Suprapubic skin (tissue), 4 donors: ENCODE results near the gene ICA1.

Source experiments
- EP300 ChIP-seq: sonication (generic); formaldehyde crosslinking; IDR thresholded peaks from one replicate; pipeline ENCODE4 v1.6.1; 2017; ENCODE audit warnings: antibody characterized with exemption
- POLR2A ChIP-seq, 2 donors: fragments of 450-650 bp; IDR thresholded peaks; one replicate each; pipeline ENCODE4 v1.6.1; 2017; ENCODE audit warnings: antibody characterized with exemption in 2 of 2, mild to moderate bottlenecking in 2 of 2, moderate library complexity in 2 of 2
- POLR2AphosphoS5 ChIP-seq, 3 donors: sonication (generic); formaldehyde crosslinking; IDR thresholded peaks; one replicate each; pipeline ENCODE4 v1.6.1; 2017; ENCODE audit warnings: antibody characterized with exemption in 3 of 3
- TF ChIP-seq, protein P1 (sequence below), 2 donors: fragments of 200-600 bp in 1 of 2; fragments of 450-650 bp in 1 of 2; sonication (generic) in 1 of 2; IDR thresholded peaks; one replicate each; pipeline ENCODE4 v1.5.1; 2016 to 2019; ENCODE audit warnings: antibody characterized with exemption in 2 of 2, mild to moderate bottlenecking in 1 of 2, moderate library complexity in 1 of 2

DNA sequence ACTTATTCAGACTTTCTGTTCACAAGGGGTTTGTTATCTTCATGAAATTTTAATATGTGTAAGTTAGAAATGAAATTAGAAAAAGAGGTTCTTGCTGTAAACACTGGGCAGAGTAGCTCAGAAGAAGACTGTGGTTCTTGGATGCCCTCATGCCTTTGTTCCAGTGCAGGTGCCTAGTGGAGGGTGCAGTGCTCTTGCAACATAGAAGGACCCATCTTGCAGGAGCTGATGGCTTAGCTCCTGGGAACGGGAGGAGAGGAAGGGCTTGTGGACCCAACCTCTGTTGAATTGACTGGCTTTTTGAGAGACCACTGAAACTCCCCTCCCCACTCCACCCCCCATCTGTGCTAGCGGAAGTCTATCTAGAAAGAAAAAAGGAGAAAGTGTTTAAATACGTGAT lies 176.5 kb downstream of the ICA1 start:
- TF ChIP-seq POLR2AphosphoS5 (IDR thresholded peaks at IDR 0.05) (no peak), POLR2A (IDR thresholded peaks at IDR 0.05) (no peak), EP300 (no peak)
- TF ChIP-seq, protein P1, sequence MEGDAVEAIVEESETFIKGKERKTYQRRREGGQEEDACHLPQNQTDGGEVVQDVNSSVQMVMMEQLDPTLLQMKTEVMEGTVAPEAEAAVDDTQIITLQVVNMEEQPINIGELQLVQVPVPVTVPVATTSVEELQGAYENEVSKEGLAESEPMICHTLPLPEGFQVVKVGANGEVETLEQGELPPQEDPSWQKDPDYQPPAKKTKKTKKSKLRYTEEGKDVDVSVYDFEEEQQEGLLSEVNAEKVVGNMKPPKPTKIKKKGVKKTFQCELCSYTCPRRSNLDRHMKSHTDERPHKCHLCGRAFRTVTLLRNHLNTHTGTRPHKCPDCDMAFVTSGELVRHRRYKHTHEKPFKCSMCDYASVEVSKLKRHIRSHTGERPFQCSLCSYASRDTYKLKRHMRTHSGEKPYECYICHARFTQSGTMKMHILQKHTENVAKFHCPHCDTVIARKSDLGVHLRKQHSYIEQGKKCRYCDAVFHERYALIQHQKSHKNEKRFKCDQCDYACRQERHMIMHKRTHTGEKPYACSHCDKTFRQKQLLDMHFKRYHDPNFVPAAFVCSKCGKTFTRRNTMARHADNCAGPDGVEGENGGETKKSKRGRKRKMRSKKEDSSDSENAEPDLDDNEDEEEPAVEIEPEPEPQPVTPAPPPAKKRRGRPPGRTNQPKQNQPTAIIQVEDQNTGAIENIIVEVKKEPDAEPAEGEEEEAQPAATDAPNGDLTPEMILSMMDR (IDR thresholded peaks at IDR 0.05), result no peak
